Measurements from ENCODE around the gene COL23A1. TPM values are rescaled to one million over a fixed set of nuclear protein-coding genes. Genes with fewer than 3 reads are reported as not detected.

The COL23A1 gene
- total and polyA plus RNA-seq, 2 donors (not counting 1 experiment from before 2014, with no cell fraction given), result not detected

DNA sequence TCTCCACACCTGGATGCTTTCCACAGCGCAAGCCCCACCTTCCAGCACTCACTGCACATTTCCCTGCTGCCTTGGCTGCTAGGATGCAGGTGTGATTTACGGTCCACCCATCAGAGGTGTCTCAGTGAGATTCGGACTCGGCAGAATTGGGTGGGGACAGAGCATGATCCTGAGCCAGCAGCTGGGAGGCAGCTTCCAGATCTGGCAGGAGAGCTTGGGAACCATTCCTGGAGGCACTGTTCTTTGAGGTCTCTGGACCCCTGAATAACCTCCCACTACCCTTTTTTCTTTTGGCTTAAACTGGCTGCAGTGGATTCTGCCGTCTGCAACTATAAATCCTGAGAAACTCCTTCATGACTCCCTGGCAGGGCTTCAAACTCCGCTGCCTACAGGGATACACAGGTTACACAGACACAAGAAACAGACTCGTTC lies 258.0 kb downstream of the COL23A1 start:
- Histone ChIP-seq H3K27me3 (ENCODE audit: control insufficient read depth, insufficient read depth, low read length) (no peaks in the 10 kb centered on the region), H3K4me3 (replicated peaks in 1 of 4; ENCODE audit: control extremely low read depth in 1 of 4, insufficient read depth in 1 of 4, low read depth in 3 of 4, low read length in 4 of 4) (no peak overlapping the region), H3K4me2 (ENCODE audit: extremely low read depth, insufficient read depth, low read length) (no peak overlapping the region), H3K79me2 (ENCODE audit: control insufficient read depth, insufficient read depth, low read length) (no peaks in the 10 kb centered on the region), H3K27ac (ENCODE audit: insufficient read depth, low read length) (no peak overlapping the region), H3K9ac (ENCODE audit: insufficient read depth, low read length) (no peak overlapping the region), H2AFZ (ENCODE audit: low read length) (no peak overlapping the region), H4K20me1 (ENCODE audit: control insufficient read depth, extremely low read depth, insufficient read depth, low read length) (no peaks in the 10 kb centered on the region), H3K9me3 (ENCODE audit: control insufficient read depth, insufficient read depth, low read depth, low read length) (no peaks in the 10 kb centered on the region), H3K36me3 (ENCODE audit: control insufficient read depth, insufficient read depth, low read length) (no peaks in the 10 kb centered on the region), H3K4me1 (ENCODE audit: control insufficient read depth, extremely low read depth, insufficient read depth, low read length) (no peaks in the 10 kb centered on the region)
- no peak for DNase-seq (ENCODE audit: low read depth in 2 of 2)
- TF ChIP-seq CTCF (conservative IDR thresholded peaks at IDR 0.05 in 1 of 2, IDR thresholded peaks at IDR 0.05 in 1 of 2; ENCODE audit: low read depth in 1 of 2, low read length in 2 of 2) (no peak), EZH2 (IDR thresholded peaks at IDR 0.05; ENCODE audit: low read length, missing control alignments) (no peak)

- Histone ChIP-seq H3K4me3 (replicated peaks in 1 of 4; ENCODE audit: control extremely low read depth in 1 of 4, insufficient read depth in 1 of 4, low read depth in 3 of 4, low read length in 4 of 4) (no peak overlapping the region), H2AFZ (ENCODE audit: low read length) (no peak overlapping the region), H3K4me2 (ENCODE audit: extremely low read depth, insufficient read depth, low read length) (no peak overlapping the region), H3K36me3 (ENCODE audit: control insufficient read depth, insufficient read depth, low read length) (no peaks in the 10 kb centered on the region), H3K4me1 (ENCODE audit: control insufficient read depth, extremely low read depth, insufficient read depth, low read length) (no peaks in the 10 kb centered on the region), H3K27me3 (ENCODE audit: control insufficient read depth, insufficient read depth, low read length) (no peaks in the 10 kb centered on the region), H3K79me2 (ENCODE audit: control insufficient read depth, insufficient read depth, low read length) (no peaks in the 10 kb centered on the region), H4K20me1 (ENCODE audit: control insufficient read depth, extremely low read depth, insufficient read depth, low read length) (no peaks in the 10 kb centered on the region), H3K27ac (ENCODE audit: insufficient read depth, low read length) (no peak overlapping the region), H3K9me3 (ENCODE audit: control insufficient read depth, insufficient read depth, low read depth, low read length) (no peaks in the 10 kb centered on the region), H3K9ac (ENCODE audit: insufficient read depth, low read length) (no peak overlapping the region)
- TF ChIP-seq CTCF (conservative IDR thresholded peaks at IDR 0.05 in 1 of 2, IDR thresholded peaks at IDR 0.05 in 1 of 2; ENCODE audit: low read depth in 1 of 2, low read length in 2 of 2) (no peak), EZH2 (IDR thresholded peaks at IDR 0.05; ENCODE audit: low read length, missing control alignments) (no peak)
- peak in 1 of 2 donors; percentile 20 for DNase-seq (ENCODE audit: low read depth in 2 of 2)
Measured at GRCh38 chr5:178331491-178331996, 258.6 kb downstream of the COL23A1 start.

- H3K27ac ChIP-seq (ENCODE audit: insufficient read depth, low read length), result no peak overlapping the region
- no peak overlapping the region for H3K4me2 ChIP-seq (ENCODE audit: extremely low read depth, insufficient read depth, low read length)
- no peaks in the 10 kb centered on the region for H3K27me3 ChIP-seq (ENCODE audit: control insufficient read depth, insufficient read depth, low read length)
- TF ChIP-seq EZH2 (IDR thresholded peaks at IDR 0.05; ENCODE audit: low read length, missing control alignments), result no peak
- no peaks in the 10 kb centered on the region for H3K36me3 ChIP-seq (ENCODE audit: control insufficient read depth, insufficient read depth, low read length)
- H4K20me1 ChIP-seq (ENCODE audit: control insufficient read depth, extremely low read depth, insufficient read depth, low read length), result no peaks in the 10 kb centered on the region
- H3K79me2 ChIP-seq (ENCODE audit: control insufficient read depth, insufficient read depth, low read length), result no peaks in the 10 kb centered on the region
- no peak overlapping the region for H2AFZ ChIP-seq (ENCODE audit: low read length)
- no peak overlapping the region for H3K4me3 ChIP-seq (replicated peaks in 1 of 4; ENCODE audit: control extremely low read depth in 1 of 4, insufficient read depth in 1 of 4, low read depth in 3 of 4, low read length in 4 of 4)
- H3K9ac ChIP-seq (ENCODE audit: insufficient read depth, low read length), result no peak overlapping the region
- DNase-seq (ENCODE audit: low read depth in 2 of 2), result no peak
- no peaks in the 10 kb centered on the region for H3K4me1 ChIP-seq (ENCODE audit: control insufficient read depth, extremely low read depth, insufficient read depth, low read length)
- no peaks in the 10 kb centered on the region for H3K9me3 ChIP-seq (ENCODE audit: control insufficient read depth, insufficient read depth, low read depth, low read length)
Measured at GRCh38 chr5:178330791-178331404, 259.3 kb downstream of the COL23A1 start.

Measured in fibroblast of lung (primary cell).